Stimulated activated CD4-positive, alpha-beta T cell treated with anti-CD3 and anti-CD28 coated beads, Interleukin-2, amount 100 ng/mL, for 24 hours (primary cell): Measurements from ENCODE around the gene RPP14.
"Not testable (repeated sequence)": the region's sequence is repeated elsewhere in the genome, so short reads cannot be mapped to it uniquely, and the experiment has no call there.

ENCODE experiments used
- DNase-seq, 2 donors: peaks; one replicate each; pipeline ENCODE4 v3.0.0-alpha.2; 2020

The RPP14 gene

GRCh38 chr3:58305882-58306711, at the start of gene RPP14, which contains the start of gene HTD2:
RPP14 (plus strand) TSS chr3:58306245; CDS start chr3:58310330, 4,085 bp downstream.
HTD2 (plus strand) TSS chr3:58306520; CDS start chr3:58317614, 11,094 bp downstream.
- peak; percentile 99 for DNase-seq

- no peak for DNase-seq
Measured at GRCh38 chr3:58256511-58256910, 49.5 kb upstream of the RPP14 start.

GRCh38 chr3:58258392-58259055, 47.5 kb upstream of the RPP14 start:
- no peak for DNase-seq

GRCh38 chr3:58260261-58260731, 45.7 kb upstream of the RPP14 start:
- DNase-seq: no peak

- DNase-seq: no peak
Measured at GRCh38 chr3:58260733-58261132, 45.3 kb upstream of the RPP14 start.

GRCh38 chr3:58261954-58262666, 43.9 kb upstream of the RPP14 start:
- no peak for DNase-seq

GRCh38 chr3:58266577-58266976, 39.5 kb upstream of the RPP14 start:
- DNase-seq: no peak

- DNase-seq: not testable (repeated sequence)
Measured at GRCh38 chr3:58267543-58267942, 38.5 kb upstream of the RPP14 start.

GRCh38 chr3:58269356-58269755, 36.7 kb upstream of the RPP14 start:
- no peak for DNase-seq

- DNase-seq: no peak
Measured at GRCh38 chr3:58270485-58270884, 35.6 kb upstream of the RPP14 start.

GRCh38 chr3:58271901-58272501, 34.0 kb upstream of the RPP14 start:
- peak in 1 of 2 donors; percentile 4 for DNase-seq

- no peak for DNase-seq
Measured at GRCh38 chr3:58272891-58273290, 33.2 kb upstream of the RPP14 start.

- DNase-seq: not testable (repeated sequence)
Measured at GRCh38 chr3:58273362-58273761, 32.7 kb upstream of the RPP14 start.

- DNase-seq: no peak
Measured at GRCh38 chr3:58274027-58274614, 31.9 kb upstream of the RPP14 start.

GRCh38 chr3:58281069-58281468, 25.0 kb upstream of the RPP14 start:
- no peak for DNase-seq

- DNase-seq: no peak
Measured at GRCh38 chr3:58285334-58285733, 20.7 kb upstream of the RPP14 start.

- DNase-seq: no peak
Measured at GRCh38 chr3:58287354-58287753, 18.7 kb upstream of the RPP14 start.

GRCh38 chr3:58288011-58288728, 17.9 kb upstream of the RPP14 start:
- no peak for DNase-seq

- DNase-seq: not testable (repeated sequence)
Measured at GRCh38 chr3:58288964-58289613, 17.0 kb upstream of the RPP14 start.

- DNase-seq: not testable (repeated sequence)
Measured at GRCh38 chr3:58290446-58290845, 15.6 kb upstream of the RPP14 start.

GRCh38 chr3:58291671-58292338, 14.2 kb upstream of the RPP14 start:
- no peak for DNase-seq
